IMR-90 (cell line): ENCODE measurements around the gene PPM1F.

Experiments
- CTCF ChIP-seq: conservative IDR thresholded peaks from 2 replicates; pipeline ENCODE4 v1.5.1; 2012; ENCODE audit warnings: mild to moderate bottlenecking, low read depth, low read length, improper control_type of control experiment
- POLR2A ChIP-seq: IDR thresholded peaks from 2 replicates; pipeline ENCODE4 v1.6.1; 2012; ENCODE audit warnings: mild to moderate bottlenecking, low read depth, low read length

GRCh38 chr22:21907638-21908522 is 44.8 kb downstream of the PPM1F start:
- TF ChIP-seq CTCF, result no peak
- no peak for TF ChIP-seq POLR2A
